H1 (cell line): ENCODE data around the gene PRC1. TPM values are rescaled to one million over a fixed set of nuclear protein-coding genes. Genes with fewer than 3 reads are reported as not detected.

ENCODE experiments used
- EZH2 ChIP-seq: fragments of 200-600 bp; sonication (generic); IDR thresholded peaks from 2 replicates; pipeline ENCODE4 v1.7.1; 2012; ENCODE audit warnings: low read depth, mild to moderate bottlenecking, moderate library complexity, low read length, inconsistent platforms; ENCODE audit not compliant: severe bottlenecking
- HDAC2 ChIP-seq, 2 experiments: fragments of 300-600 bp in 1 of 2; sonication (generic) in 1 of 2; IDR thresholded peaks; 2 replicates each; pipeline ENCODE4 v1.6.1; 2011 to 2012; ENCODE audit warnings: low read depth in 2 of 2, low read length in 2 of 2, mild to moderate bottlenecking in 2 of 2, moderate library complexity in 2 of 2, borderline replicate concordance in 1 of 2, inconsistent platforms in 1 of 2
- JUND ChIP-seq: IDR thresholded peaks from 2 replicates; pipeline ENCODE4 v1.6.1; 2011; ENCODE audit warnings: mild to moderate bottlenecking, improper control_type of control experiment, low read length
- KDM4A ChIP-seq: IDR thresholded peaks from one replicate; pipeline ENCODE4 v1.7.1; 2012; ENCODE audit warnings: low read depth, mild to moderate bottlenecking, moderate library complexity, low read length, inconsistent platforms; ENCODE audit not compliant: severe bottlenecking
- SP1 ChIP-seq: IDR thresholded peaks from 2 replicates; pipeline ENCODE4 v1.6.1; 2011; ENCODE audit warnings: low read depth, low read length
- TAF1 ChIP-seq: IDR thresholded peaks from 2 replicates; pipeline ENCODE4 v1.6.1; 2011; ENCODE audit warnings: mild to moderate bottlenecking, low read depth, low read length
- polyA plus RNA-seq, 7 experiments: library from polyadenylated mRNA; depleted of rRNA in 3 of 7; stranded (reverse) in 5 of 7; unstranded in 2 of 7; fragments of >200 nt in 5 of 7; fragments of 200-250 nt in 2 of 7; gene quantifications; 1 replicate in 5 of 7; 2 replicates in 1 of 7; 4 replicates in 1 of 7; pipeline versions ENCODE4 v1.2.1 to v1.2.3, GENCODE V29; 2011 to 2013; ENCODE audit warnings: missing spikeins in 2 of 7, mixed read lengths in 2 of 7
- total RNA-seq: library from RNA; stranded (reverse); fragmentation: NEBNext Ultra II Directional; extraction: Animal tissue kit (Norgen Biotek cat#: 25700); gene quantifications from 2 replicates; pipeline ENCODE4 v1.2.1, GENCODE V29; 2021
- TF ChIP-seq, protein P1 (sequence below): fragments of 300-600 bp; sonication (generic); IDR thresholded peaks from 2 replicates; pipeline ENCODE4 v1.7.1; 2012; ENCODE audit warnings: low read length, moderate library complexity, mild to moderate bottlenecking, inconsistent platforms; ENCODE audit not compliant: insufficient replicate concordance
- TF ChIP-seq, protein P2 (sequence below): IDR thresholded peaks from 2 replicates; pipeline ENCODE4 v1.6.1; 2011; ENCODE audit warnings: low read depth, mild to moderate bottlenecking, low read length; ENCODE audit not compliant: insufficient read depth

PRC1 gene
- total and polyA plus RNA-seq, 2 of the 8 experiments (the other 6 are each of a cell fraction or from before 2014, with no cell fraction given): 90.7 to 181 TPM

DNA sequence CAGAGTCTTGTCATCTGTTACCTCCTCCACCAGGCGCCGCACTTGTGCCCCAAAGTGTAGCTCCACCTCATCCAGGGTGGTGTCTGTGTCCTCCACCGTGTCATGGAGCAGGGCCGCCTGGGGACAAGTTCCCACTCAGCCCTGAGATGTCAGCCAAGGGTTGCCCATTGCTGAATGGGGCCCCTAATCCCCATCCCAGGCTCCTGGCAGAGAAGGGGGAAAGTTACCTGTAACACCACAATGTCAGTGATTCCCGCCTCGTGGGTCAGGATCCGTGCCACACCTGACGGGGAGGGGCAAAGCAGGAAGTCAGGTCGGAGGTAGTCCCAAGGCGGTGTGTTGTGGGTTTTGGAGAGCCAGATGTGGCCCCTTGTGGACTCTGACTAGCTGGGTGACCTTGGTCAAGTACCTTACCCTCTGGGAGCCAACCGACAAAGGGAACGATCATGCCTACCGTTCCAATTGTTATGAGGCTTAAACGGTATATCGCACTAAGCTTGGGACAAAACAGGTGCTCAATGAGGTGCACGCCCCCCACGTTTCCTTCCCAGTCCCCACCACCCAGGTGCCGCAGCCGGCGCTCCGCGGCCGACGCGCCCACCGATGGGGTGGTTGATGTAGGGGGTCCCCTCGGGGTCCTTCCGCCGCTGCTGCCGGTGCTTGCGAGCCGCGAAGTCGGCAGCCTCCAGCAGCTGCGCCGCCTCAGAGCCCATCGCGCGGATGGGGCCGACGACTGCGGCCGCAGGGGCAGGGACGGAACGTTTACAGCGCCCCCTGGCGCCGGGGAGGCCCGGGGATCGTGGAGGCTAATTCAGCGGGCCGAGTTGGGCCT, 62.3 kb downstream of the PRC1 start, which contains the start of gene HDDC3 (continued):
- TF ChIP-seq, protein P1, sequence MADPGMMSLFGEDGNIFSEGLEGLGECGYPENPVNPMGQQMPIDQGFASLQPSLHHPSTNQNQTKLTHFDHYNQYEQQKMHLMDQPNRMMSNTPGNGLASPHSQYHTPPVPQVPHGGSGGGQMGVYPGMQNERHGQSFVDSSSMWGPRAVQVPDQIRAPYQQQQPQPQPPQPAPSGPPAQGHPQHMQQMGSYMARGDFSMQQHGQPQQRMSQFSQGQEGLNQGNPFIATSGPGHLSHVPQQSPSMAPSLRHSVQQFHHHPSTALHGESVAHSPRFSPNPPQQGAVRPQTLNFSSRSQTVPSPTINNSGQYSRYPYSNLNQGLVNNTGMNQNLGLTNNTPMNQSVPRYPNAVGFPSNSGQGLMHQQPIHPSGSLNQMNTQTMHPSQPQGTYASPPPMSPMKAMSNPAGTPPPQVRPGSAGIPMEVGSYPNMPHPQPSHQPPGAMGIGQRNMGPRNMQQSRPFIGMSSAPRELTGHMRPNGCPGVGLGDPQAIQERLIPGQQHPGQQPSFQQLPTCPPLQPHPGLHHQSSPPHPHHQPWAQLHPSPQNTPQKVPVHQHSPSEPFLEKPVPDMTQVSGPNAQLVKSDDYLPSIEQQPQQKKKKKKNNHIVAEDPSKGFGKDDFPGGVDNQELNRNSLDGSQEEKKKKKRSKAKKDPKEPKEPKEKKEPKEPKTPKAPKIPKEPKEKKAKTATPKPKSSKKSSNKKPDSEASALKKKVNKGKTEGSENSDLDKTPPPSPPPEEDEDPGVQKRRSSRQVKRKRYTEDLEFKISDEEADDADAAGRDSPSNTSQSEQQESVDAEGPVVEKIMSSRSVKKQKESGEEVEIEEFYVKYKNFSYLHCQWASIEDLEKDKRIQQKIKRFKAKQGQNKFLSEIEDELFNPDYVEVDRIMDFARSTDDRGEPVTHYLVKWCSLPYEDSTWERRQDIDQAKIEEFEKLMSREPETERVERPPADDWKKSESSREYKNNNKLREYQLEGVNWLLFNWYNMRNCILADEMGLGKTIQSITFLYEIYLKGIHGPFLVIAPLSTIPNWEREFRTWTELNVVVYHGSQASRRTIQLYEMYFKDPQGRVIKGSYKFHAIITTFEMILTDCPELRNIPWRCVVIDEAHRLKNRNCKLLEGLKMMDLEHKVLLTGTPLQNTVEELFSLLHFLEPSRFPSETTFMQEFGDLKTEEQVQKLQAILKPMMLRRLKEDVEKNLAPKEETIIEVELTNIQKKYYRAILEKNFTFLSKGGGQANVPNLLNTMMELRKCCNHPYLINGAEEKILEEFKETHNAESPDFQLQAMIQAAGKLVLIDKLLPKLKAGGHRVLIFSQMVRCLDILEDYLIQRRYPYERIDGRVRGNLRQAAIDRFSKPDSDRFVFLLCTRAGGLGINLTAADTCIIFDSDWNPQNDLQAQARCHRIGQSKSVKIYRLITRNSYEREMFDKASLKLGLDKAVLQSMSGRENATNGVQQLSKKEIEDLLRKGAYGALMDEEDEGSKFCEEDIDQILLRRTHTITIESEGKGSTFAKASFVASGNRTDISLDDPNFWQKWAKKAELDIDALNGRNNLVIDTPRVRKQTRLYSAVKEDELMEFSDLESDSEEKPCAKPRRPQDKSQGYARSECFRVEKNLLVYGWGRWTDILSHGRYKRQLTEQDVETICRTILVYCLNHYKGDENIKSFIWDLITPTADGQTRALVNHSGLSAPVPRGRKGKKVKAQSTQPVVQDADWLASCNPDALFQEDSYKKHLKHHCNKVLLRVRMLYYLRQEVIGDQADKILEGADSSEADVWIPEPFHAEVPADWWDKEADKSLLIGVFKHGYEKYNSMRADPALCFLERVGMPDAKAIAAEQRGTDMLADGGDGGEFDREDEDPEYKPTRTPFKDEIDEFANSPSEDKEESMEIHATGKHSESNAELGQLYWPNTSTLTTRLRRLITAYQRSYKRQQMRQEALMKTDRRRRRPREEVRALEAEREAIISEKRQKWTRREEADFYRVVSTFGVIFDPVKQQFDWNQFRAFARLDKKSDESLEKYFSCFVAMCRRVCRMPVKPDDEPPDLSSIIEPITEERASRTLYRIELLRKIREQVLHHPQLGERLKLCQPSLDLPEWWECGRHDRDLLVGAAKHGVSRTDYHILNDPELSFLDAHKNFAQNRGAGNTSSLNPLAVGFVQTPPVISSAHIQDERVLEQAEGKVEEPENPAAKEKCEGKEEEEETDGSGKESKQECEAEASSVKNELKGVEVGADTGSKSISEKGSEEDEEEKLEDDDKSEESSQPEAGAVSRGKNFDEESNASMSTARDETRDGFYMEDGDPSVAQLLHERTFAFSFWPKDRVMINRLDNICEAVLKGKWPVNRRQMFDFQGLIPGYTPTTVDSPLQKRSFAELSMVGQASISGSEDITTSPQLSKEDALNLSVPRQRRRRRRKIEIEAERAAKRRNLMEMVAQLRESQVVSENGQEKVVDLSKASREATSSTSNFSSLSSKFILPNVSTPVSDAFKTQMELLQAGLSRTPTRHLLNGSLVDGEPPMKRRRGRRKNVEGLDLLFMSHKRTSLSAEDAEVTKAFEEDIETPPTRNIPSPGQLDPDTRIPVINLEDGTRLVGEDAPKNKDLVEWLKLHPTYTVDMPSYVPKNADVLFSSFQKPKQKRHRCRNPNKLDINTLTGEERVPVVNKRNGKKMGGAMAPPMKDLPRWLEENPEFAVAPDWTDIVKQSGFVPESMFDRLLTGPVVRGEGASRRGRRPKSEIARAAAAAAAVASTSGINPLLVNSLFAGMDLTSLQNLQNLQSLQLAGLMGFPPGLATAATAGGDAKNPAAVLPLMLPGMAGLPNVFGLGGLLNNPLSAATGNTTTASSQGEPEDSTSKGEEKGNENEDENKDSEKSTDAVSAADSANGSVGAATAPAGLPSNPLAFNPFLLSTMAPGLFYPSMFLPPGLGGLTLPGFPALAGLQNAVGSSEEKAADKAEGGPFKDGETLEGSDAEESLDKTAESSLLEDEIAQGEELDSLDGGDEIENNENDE: no peak
- TF ChIP-seq SP1: no peak
- peak in 1 of 2 experiments; percentile 78; a peak in 3 of 4 replicates for TF ChIP-seq HDAC2 (IDR thresholded peaks at IDR 0.05; ENCODE audit: borderline replicate concordance in 1 of 2, low read depth in 2 of 2, low read length in 2 of 2)
- peak; percentile 70; the same call in 1 of the 2 replicates for TF ChIP-seq TAF1
- peak; percentile 96 for TF ChIP-seq KDM4A
- TF ChIP-seq EZH2: no peak
- TF ChIP-seq JUND: peak; percentile 48; the same call in 1 of the 2 replicates
- TF ChIP-seq, protein P2, sequence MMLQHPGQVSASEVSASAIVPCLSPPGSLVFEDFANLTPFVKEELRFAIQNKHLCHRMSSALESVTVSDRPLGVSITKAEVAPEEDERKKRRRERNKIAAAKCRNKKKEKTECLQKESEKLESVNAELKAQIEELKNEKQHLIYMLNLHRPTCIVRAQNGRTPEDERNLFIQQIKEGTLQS: no peak
